GM19452 (cell line): ENCODE results near the gene OR8B8.
"Not testable (repeated sequence)": the region's sequence is repeated elsewhere in the genome, so short reads cannot be mapped to it uniquely, and the experiment has no call there.

Experiments
- ATAC-seq: cut with Tn5 transposase; IDR thresholded peaks from one replicate; pipeline ENCODE4 v1.9.1; 2021; ENCODE audit not compliant: unreplicated experiment

OR8B8 gene

GRCh38 chr11:124445646-124446150 is at the start of gene OR8B8:
Gene OR8B8 (minus strand): TSS chr11:124445696. CDS start chr11:124441085, 4,611 bp downstream.
- ATAC-seq = no peak

- ATAC-seq = no peak
Measured at GRCh38 chr11:124493016-124493655, 47.6 kb upstream of the OR8B8 start.

- no peak for ATAC-seq
Measured at GRCh38 chr11:124483422-124483821, 37.9 kb upstream of the OR8B8 start.

DNA sequence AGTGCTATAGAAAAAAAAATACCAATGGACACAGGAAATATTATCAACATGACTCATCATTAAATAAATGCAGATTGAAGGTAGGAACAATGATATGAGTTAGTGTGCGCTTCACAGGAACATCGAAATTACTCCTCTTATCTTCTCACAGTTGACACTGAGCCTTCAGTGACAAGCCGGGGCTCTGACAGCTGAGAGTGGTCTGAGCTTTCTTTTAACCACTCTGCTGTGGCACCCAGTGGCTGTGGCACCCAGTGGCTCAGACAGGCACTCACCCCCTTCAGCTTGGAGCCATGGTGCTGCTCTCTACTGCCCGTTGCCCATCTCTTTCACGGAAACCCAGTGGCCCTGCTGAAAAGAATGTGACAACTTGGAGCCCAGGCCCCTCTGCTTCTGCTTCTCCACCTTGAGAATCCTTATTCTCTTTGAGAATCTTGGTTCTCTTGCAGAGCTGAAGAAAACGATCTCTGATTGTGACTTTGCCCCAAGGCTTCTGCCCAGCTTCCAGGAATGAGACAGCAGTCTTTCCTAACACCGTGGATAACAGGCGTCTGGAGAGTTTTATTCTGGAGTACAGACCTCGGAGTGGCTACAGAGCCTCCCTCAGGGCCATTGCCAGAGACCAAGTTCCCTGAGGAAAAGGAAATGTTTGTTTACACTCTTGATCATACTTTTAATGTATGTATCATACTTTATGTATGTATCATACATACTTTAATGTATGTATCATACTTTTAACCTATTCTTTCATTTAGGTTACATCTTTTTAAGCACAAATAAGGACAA is 37.1 kb upstream of the OR8B8 start:
- ATAC-seq = no peak

DNA sequence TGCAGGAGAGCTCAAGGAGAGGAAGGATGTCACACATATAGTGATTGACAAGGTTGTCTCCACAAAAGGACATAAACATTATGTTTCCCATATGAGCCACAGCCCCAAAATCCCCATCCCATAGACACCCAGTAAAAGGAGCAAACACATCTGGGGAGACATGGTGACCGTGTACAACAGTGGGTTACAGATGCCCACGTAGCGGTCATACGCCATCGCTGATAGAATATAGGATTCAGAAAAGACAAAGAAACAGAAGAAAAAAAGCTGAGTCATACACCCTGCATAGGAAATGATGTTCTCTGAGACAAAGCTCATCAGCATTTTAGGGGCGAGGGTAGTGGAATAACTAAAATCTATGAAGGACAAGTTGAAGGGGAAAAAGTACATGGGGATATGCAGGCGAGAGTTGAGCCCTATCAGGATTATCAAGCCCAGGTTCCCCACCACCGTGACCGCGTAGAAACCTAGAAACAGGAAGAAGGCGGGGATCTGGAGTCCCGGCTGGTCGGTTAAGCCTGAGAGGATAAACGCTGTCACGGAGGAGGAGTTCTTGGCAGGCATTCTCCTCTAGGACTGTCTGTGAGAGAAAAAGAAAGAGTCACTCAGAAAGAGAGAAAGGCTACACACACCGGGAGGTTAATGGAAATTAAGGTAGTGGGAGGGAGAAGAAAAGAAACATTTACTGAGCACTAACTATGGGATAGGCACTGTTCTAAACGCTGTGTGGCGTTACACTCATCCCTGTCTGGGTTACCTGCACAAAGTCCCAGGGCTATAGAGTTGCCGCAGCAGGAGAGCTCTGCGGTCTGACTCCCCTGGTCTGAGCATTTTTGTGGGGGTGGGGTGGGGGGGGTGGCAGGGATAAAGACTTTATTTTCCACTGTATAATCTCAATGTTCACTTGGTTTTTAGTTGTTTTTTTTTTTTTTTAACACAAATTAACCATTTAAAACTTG is 36.1 kb upstream of the OR8B8 start:
- no peak for ATAC-seq

GRCh38 chr11:124479561-124479960 is 34.1 kb upstream of the OR8B8 start:
- no peak for ATAC-seq

- no peak for ATAC-seq
Measured at GRCh38 chr11:124475265-124475664, 29.8 kb upstream of the OR8B8 start.

DNA sequence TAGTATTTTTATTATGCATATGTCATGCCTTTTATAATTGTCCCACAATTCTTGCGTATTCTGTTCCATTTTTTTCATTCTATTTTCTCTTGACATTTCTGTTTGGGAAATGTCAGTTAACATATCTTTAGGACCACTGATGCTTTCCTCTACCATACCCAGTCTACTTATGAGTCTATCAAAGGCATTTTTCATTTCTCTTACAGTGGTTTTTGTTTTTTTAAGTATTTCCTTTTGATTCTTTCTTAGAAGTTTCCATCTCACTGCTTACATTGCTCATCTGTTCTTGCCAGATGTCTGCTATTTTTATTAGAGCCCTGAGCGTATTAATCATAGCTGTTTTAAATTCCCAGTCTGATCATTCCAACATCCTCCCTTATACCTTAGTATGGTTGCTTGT is 29.3 kb upstream of the OR8B8 start:
- ATAC-seq = no peak

DNA sequence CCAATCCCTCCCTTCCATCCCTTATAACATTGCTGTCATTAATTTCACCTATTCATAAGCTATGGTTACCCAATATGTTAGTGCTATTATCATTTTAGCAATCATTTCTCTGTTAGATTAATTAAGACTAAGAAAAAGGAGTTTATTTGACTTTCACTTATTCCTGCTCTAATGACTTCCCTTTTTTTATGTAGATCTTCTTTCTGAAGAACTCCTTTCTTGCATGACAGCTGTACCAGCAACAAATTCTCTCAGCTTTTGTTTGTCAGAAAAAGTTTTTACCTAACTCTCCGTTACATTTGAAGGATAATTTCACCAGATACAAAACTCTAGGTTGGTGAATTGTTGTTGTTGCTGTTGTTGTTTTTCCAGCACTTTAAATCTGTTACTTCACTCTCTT is 28.6 kb upstream of the OR8B8 start:
- ATAC-seq = no peak

GRCh38 chr11:124473476-124473875 is 28.0 kb upstream of the OR8B8 start:
- ATAC-seq = no peak

DNA sequence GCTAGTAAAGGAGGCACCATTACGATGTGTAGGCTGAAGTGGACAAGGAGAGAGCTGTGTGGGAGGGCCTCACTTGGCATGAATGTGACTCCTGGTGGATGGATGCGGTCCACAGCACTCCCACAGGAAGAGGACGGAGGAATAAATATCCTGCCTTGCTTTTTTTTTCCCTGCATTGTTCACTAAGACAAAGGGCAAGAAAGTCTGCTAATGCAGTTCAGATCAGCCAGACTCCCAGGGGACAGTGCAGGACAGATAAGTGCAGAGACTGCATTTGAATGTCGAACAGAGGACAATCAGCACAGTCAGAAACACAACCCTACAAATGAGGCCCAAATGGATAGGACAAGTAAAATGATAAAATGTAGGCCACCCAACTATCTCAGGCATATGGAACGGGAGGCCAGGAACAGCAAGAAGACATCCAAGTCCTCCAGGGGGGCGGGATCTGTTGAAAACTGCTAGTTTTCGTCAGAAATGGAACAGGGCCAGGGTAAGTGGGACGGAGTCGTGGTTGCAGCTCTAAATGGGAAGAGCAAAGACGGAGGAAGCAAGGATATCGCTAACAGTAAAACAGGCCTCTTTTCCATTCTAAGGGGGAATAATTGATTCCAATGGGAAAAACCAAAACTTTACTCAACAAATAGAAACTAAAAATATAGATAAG is 25.2 kb upstream of the OR8B8 start:
- no peak for ATAC-seq

DNA sequence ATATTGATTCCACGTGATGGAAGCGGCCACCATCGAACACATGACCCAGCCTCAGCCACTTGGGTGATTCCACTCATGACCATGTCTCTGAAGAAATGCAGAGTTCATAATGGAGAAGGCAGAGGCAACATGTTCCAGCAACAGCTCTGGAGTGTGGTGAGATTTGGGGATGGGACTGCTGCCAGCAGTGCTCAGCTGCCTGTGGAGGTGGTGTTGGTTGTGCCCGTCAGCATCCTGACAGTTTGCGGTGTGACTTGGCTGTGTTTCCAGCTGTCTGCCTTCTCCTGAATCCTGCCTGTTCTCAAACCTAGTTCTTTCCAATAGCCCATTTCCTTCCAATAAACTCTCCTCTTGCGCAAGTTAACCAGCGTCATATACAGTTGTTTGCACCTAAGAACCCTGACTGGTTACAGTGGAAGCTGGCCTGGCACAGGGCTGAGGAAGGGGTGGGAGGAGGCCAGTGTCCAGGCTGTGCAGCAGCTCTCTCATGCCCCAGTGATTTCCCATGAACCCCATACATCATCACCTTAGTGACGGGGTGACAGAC is 22.0 kb upstream of the OR8B8 start:
- no peak for ATAC-seq

GRCh38 chr11:124465368-124465767 is 19.9 kb upstream of the OR8B8 start:
- no peak for ATAC-seq

DNA sequence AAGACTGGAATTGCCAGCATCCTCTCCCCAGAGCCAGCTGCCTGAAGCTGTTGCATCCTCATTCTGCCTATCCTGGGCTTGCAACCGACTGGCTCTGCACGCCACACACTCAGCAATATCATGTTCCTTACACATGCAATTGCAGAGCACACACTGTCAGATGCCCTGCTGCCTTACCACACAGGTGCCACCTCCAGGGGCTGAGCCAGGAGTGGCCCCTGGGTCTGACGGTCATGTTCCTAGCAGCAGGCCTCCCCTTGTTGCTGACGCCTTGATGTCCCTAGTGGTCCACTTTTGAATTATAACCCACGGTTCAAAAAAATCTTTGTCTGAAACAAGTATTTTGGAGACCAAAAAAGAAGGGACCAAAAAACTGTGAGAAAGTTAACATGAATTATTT is 18.5 kb upstream of the OR8B8 start:
- ATAC-seq = no peak

DNA sequence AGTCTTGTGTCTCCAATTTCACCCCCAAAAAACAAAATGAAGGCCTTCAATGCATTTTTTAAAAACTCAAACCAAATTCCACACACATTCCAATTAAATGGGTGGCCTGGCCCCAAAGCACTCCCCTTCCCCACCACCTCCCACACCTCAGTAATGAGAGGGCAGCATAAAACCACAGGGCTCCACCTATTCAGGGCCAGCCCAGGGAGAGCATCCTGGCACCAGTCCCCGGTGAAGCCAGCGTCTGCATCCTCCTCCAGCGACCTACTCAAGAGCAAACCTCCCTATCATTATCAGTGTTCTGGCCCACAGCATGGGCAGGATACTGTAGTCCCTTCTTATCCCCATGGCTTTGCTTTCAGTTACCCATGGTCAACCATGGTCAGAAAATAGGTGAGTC is 17.8 kb upstream of the OR8B8 start:
- ATAC-seq = no peak

DNA sequence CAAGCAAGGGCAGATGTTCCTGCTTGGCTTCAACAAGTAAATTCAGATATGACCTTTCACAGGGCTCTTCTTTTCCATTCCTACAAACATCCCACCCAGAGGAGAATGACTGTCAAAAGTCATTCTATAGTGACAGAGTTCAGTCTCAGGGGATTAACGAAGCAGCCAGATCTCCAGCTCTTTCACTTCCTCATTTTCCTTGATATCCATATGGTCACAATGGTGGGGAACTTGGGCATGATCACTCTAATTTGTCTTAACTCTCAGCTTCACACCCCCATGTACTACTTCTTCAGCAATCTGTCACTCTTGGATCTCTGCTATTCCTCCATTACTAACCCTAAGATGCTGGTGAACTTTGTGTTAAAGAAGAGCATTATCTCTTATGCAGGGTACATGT is 15.0 kb upstream of the OR8B8 start:
- no peak for ATAC-seq

DNA sequence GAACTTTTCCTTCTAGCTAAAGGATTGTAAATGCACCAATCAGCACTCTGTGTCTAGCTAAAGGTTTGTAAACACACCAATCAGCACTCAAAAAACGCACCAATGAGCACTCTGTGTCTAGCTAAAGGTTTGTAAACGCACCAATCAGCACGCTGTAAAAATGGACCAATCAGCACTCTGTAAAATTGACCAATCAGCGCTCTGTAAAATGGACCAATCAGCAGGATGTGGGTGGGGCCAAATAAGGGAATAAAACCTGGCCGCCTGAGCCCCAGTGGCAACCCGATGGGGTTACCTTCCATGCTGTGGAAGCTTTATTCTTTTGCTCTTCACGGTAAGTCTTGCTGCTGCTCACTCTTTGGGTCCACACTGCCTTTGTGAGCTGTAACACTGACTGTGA is 13.9 kb upstream of the OR8B8 start:
- ATAC-seq = not testable (repeated sequence)

DNA sequence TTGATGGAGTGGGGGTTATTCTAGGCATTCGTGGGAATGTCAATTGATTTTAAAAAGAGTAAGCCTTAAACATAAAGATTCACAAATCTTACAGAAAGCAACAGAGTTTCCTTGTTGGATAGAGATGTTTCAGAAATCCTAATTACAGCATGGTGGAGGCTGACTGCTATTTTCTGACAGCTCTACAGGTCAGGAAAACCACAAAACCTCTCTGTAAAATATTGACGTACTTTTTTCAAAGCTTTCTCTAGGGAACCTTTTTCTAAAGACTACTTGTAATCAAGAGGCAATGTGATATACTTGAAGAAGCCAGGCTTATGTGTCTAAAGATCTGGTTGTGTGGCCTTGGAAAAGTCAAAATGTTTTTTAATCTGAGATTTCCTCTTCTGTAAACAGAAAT is 9.1 kb upstream of the OR8B8 start:
- no peak for ATAC-seq

DNA sequence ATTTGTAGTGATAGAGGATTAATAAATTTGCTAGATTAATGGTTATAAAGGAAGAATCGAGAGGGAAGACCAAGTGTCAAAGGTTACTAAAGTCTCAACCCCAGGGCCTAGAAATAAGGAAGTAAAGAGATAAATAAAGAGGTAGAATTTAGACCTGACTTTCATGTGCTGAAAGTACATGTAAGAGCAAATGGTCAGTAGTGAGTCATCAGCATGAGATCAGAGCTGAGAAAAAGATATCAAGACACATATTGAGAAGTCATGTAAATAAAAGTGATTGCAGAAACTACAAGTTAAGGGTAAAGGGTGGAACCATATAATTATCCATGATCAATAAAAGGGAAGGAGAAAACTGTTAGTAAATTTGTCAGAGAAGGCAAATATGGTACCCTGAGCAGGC is 1.4 kb upstream of the OR8B8 start:
- no peak for ATAC-seq

DNA sequence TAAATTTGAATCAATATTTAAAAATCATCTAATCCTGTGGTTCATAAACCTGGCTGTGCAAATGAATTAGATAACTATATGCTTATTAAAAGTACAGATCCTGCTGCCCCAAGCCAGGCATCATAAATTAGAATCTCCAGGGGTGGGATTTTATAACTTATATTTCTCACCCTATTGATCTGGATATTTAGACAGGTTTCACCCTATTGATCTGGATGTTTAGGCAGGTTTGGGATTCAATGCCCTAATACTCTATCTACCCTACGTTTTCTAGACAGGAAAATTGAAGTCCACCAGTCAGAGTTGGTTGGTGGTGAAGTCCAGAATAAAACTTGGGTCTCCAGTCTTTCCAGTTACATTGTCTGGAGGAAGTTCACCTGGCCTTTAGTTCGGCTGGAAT is 2.6 kb downstream of the OR8B8 start:
- ATAC-seq = no peak

GRCh38 chr11:124442442-124442841 is 3.1 kb downstream of the OR8B8 start:
- no peak for ATAC-seq
